ENCODE measurements around the gene ALDH7A1.

Gene ALDH7A1

DNA sequence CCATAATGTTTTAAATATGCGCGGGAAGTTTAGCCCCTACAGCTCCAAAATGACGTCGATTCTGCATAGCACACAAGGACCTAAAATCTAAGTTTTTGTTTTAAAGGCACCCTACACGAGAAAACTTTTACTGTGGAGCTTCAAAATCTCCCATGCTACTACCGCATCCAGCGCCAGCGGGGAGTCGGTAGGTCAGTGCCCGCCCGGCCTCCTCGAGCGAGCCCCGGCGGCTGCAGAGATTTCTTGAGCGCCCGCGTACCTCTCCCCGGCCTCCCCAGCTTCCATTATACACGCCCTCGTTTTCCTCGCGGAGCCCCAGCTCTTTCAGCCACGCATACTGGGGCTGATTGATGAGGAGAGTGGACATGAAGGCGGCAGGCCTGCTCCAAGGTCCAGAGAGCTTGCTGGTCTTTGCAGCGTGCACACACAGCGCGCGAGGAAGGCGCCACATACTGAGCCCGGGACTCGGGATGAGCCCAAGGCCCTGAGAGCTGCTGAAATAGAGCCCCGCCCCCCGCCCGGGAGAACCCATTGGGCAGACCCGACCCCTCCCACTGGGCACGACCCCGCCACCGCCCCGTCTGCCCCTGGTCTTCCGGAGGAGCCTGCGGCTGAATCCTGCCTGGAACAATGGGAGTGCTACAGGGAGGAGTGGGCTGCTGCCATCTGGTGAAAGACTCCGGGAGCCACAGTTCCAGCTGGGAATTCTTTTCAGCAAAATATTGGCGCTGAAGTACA lies at the start of gene ALDH7A1:
Gene ALDH7A1 (minus strand): TSS at position 472 of the 738 bp plus-strand sequence. CDS start 21 bp downstream, at position 451.
- CTCF ChIA-PET = interaction anchor here (0.6 to 5.7 kb wide), 18 partner anchors 9 to 898 kb away, joined by 3 to 57 read pairs (median 6); no protein-coding TSS in a partner anchor
- TF ChIP-seq, protein P1, sequence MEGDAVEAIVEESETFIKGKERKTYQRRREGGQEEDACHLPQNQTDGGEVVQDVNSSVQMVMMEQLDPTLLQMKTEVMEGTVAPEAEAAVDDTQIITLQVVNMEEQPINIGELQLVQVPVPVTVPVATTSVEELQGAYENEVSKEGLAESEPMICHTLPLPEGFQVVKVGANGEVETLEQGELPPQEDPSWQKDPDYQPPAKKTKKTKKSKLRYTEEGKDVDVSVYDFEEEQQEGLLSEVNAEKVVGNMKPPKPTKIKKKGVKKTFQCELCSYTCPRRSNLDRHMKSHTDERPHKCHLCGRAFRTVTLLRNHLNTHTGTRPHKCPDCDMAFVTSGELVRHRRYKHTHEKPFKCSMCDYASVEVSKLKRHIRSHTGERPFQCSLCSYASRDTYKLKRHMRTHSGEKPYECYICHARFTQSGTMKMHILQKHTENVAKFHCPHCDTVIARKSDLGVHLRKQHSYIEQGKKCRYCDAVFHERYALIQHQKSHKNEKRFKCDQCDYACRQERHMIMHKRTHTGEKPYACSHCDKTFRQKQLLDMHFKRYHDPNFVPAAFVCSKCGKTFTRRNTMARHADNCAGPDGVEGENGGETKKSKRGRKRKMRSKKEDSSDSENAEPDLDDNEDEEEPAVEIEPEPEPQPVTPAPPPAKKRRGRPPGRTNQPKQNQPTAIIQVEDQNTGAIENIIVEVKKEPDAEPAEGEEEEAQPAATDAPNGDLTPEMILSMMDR (IDR thresholded peaks at IDR 0.05; ENCODE audit: insufficient read depth, low read length, missing control alignments) = peak; percentile 71
- peak within 1 kb of the TSS; percentile 76 for H3K4me3 ChIP-seq (ENCODE audit: low read depth, low read length)
- DNase-seq (ENCODE audit: low read depth, low spot score) = peak; percentile 44
- POLR2A ChIA-PET = interaction anchor here (0.6 to 1.4 kb wide), 6 partner anchors 9 to 184 kb away, joined by 3 to 6 read pairs (median 4); no protein-coding TSS in a partner anchor

DNA sequence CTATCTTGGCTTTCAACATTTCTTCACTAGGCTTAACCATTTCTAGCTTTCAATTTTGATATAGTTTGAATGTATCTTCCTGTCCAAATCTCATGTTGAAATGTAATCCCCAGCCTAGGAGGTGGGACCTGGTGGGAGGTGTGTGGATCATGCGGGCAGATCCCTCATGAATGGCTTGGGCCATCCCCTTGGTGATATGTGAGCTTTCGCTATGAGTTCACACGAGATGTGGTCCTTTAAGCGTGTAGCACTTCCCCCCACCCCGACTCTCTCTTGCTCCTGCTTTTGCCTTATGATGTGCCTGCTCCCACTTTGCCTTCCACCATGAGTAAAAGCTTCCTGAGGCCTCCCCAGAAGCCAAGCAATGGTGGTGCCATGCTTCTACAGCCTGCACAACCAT lies 46.4 kb upstream of the ALDH7A1 start:
- POLR2A ChIA-PET = no interaction called here
- TF ChIP-seq, protein P1 (IDR thresholded peaks at IDR 0.05; ENCODE audit: insufficient read depth, low read length, missing control alignments) = no peak
- H3K4me3 ChIP-seq (ENCODE audit: low read depth, low read length) = no peak overlapping the region
- no peak for DNase-seq (ENCODE audit: low read depth, low spot score)
- CTCF ChIA-PET = interaction anchor here (0.9 to 1.8 kb wide), 5 partner anchors 8 to 160 kb away, joined by 3 to 7 read pairs (median 4); no protein-coding TSS in a partner anchor

DNA sequence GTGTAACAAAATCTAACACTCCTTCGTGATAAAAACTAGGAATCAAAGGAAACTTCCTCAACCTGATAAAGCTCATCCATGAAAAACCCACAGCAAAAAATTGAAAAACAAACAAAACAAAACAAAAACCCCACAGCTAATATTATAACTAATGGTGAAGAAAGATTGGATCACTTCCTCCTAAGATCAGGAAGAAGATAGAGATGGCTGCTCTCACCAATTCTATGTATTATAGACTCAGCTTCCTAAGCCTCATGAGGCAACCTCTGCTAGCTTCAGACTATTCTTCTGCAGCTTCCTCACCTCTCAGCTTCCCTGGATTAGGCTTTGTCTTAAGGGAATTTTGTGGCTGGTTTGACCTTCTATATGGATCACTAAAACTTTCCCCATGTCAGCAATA lies 45.8 kb upstream of the ALDH7A1 start:
- H3K4me3 ChIP-seq (ENCODE audit: low read depth, low read length) = no peak overlapping the region
- CTCF ChIA-PET = interaction anchor here (0.9 to 1.8 kb wide), 5 partner anchors 8 to 160 kb away, joined by 3 to 7 read pairs (median 4); no protein-coding TSS in a partner anchor
- TF ChIP-seq, protein P1 (IDR thresholded peaks at IDR 0.05; ENCODE audit: insufficient read depth, low read length, missing control alignments) = no peak
- POLR2A ChIA-PET = no interaction called here
- no peak for DNase-seq (ENCODE audit: low read depth, low spot score)

DNA sequence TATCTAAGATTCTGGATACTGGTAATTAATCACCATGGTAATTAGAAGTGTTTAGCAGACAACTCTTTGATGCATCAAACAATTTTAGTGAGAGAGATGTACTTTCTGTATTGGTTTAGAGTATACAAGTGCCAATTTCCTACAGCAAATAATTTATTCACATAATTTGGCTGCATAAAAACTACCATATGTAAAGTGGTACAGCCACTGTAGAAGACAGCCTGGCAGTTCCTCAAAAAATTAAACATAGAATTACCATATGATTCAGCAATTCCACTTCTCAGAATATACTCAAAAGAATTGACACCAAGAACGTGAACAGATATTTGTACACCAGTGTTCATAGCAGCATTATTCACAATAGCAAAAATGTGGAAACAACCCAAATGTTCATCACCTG lies 41.9 kb upstream of the ALDH7A1 start:
- ChIA-PET POLR2A (no interaction called here), CTCF (interaction anchor here (1.2 kb wide), 1 partner anchor 165 kb away, joined by 4 read pairs; no protein-coding TSS in a partner anchor)
- no peak overlapping the region for H3K4me3 ChIP-seq (ENCODE audit: low read depth, low read length)
- TF ChIP-seq, protein P1 (IDR thresholded peaks at IDR 0.05; ENCODE audit: insufficient read depth, low read length, missing control alignments) = no peak
- no peak for DNase-seq (ENCODE audit: low read depth, low spot score)

DNA sequence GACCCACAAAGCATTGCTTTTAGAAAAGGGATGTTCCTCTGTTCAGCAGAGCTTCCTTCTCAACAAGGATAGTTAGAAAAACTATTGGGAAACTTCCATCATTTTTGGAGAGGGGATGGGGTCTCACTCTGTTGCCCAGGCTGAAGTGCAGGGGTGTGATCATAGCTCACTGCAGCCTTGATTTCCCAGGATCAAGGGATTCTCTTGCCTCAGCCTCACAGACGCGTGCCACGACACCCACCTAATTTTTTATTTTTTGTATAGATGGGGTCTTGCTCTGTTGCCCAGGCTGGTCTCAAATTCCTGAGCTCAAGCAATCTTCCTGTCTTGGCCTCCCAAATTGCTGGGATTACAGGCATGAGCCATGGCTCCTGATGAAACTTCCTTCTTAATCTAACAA lies 40.6 kb upstream of the ALDH7A1 start:
- TF ChIP-seq, protein P1 (IDR thresholded peaks at IDR 0.05; ENCODE audit: insufficient read depth, low read length, missing control alignments) = no peak
- H3K4me3 ChIP-seq (ENCODE audit: low read depth, low read length) = no peak overlapping the region
- POLR2A ChIA-PET = no interaction called here
- CTCF ChIA-PET = interaction anchor here (0.9 to 1.3 kb wide), 2 partner anchors 19 to 144 kb away, joined by 3 read pairs; no protein-coding TSS in a partner anchor
- no peak for DNase-seq (ENCODE audit: low read depth, low spot score)

DNA sequence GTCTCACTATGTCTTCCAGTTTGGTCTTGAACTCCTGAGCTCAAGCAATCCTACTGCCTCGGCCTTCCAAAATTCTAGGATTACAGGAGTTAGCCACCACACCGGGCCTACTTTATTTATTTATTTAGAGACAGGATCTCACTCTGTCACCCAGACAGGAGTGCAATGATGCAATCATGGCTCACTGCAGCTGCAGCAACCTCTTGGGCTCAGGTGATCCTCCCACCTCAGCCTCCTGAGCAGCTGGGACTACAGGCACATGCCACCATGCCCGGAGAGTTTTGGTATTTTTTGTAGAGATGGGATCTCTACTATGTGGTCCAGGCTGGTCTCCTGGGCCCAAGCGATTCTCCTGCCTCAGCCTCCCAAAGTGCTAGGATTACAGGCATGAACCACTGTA lies 38.5 kb upstream of the ALDH7A1 start:
- ChIA-PET CTCF (no interaction called here), POLR2A (no interaction called here)
- no peak for DNase-seq (ENCODE audit: low read depth, low spot score)
- TF ChIP-seq, protein P1 (IDR thresholded peaks at IDR 0.05; ENCODE audit: insufficient read depth, low read length, missing control alignments) = no peak
- H3K4me3 ChIP-seq (ENCODE audit: low read depth, low read length) = no peak overlapping the region
